HepG2 (cell line): Measurements from ENCODE around the gene FAM118B. TPM values are rescaled to one million over a fixed set of nuclear protein-coding genes. Genes with fewer than 3 reads are reported as not detected.
A peak's percentile ranks its signal among the peaks of the same experiment; 100 is the strongest.

Source experiments
- ATAC-seq: fragments of 200-7000 bp; cut with Tn5 transposase; 3 replicates; pipeline ENCODE4 v1.9.1; 2020; ENCODE audit warnings: mild to moderate bottlenecking, moderate library complexity
- BruUV-seq: library from RNA; stranded (reverse); fragments of 400-500 nt; replicated peaks from 2 replicates; lab custom pipeline; 2021; lab: Mats Ljungman, UMichigan
- CTCF ChIA-PET: fragments of 300-600 bp; formaldehyde crosslinking; extraction: SDS; loops from one replicate; lab custom pipeline; 2021; ENCODE audit warnings: low total read pairs, inconsistent platforms, low intra/inter-chr PET ratio; lab: Yijun Ruan, JAX
- POLR2A ChIA-PET: fragments of 350-600 bp; sonication (Branson Sonifier 250); formaldehyde crosslinking; loops from one replicate; lab custom pipeline; 2020; ENCODE audit warnings: antibody characterized with exemption, inconsistent platforms; lab: Yijun Ruan, JAX
- DNase-seq: peaks from one replicate; pipeline ENCODE4 v3.0.0-alpha.2; 2015; ENCODE audit warnings: low spot score
- FAIRE-seq: peaks from 3 replicates; lab custom pipeline; 2011; peaks lifted over from hg19 to GRCh38; lab: Jason Lieb, UNC
- H2AFZ ChIP-seq: one replicate; pipeline ENCODE4 v1.6.1; 2011; ENCODE audit warnings: low read length, inconsistent platforms
- H3K27ac ChIP-seq: fragments of 300-600 bp; 3 replicates; pipeline ENCODE4 v1.8.0; 2011; ENCODE audit warnings: mixed run types, mild to moderate bottlenecking, mixed read lengths, low read length, inconsistent platforms; ENCODE audit not compliant: insufficient read depth; ENCODE audit errors: extremely low read length
- H3K27me3 ChIP-seq, 2 experiments: fragments of 200-600 bp in 1 of 2; 2 replicates in 1 of 2; 3 replicates in 1 of 2; pipeline versions ENCODE4 v1.6.0 to v1.8.0; 2011; ENCODE audit warnings: low read length in 2 of 2, mild to moderate bottlenecking in 2 of 2, moderate library complexity in 2 of 2, inconsistent platforms in 1 of 2; ENCODE audit not compliant: insufficient read depth in 2 of 2, control insufficient read depth in 1 of 2
- H3K36me3 ChIP-seq, 2 experiments: fragments of 200-600 bp in 1 of 2; replicated peaks in 1 of 2; 2 replicates in 1 of 2; 3 replicates in 1 of 2; pipeline versions ENCODE4 v1.5.1 to v1.8.0; 2011; ENCODE audit warnings: low read length in 2 of 2, inconsistent platforms in 1 of 2; ENCODE audit not compliant: insufficient read depth in 2 of 2, control insufficient read depth in 1 of 2
- H3K4me1 ChIP-seq: 2 replicates; pipeline ENCODE4 v1.5.1; 2012; ENCODE audit warnings: low read length, inconsistent platforms; ENCODE audit not compliant: insufficient read depth
- H3K4me2 ChIP-seq: 2 replicates; pipeline ENCODE4 v1.6.0; 2011; ENCODE audit warnings: low read depth, low read length, inconsistent platforms
- H3K4me3 ChIP-seq, 3 experiments: fragments of 200-600 bp in 1 of 3; sonication (generic), shearing (Covaris generic) in 1 of 3; replicated peaks in 1 of 3; 2 replicates each; pipeline ENCODE4 v1.5.1; 2011 to 2016; ENCODE audit warnings: low read length in 3 of 3, inconsistent platforms in 2 of 3, low read depth in 2 of 3, mild to moderate bottlenecking in 2 of 3, control low read depth in 1 of 3, mixed read lengths in 1 of 3; ENCODE audit not compliant: insufficient read depth in 1 of 3
- H3K79me2 ChIP-seq: one replicate; pipeline ENCODE4 v1.6.1; 2011; ENCODE audit warnings: low read length, inconsistent platforms; ENCODE audit not compliant: insufficient read depth
- H3K9ac ChIP-seq: 2 replicates; pipeline ENCODE4 v1.6.0; 2011; ENCODE audit warnings: mild to moderate bottlenecking, low read depth, low read length, inconsistent platforms; ENCODE audit not compliant: insufficient read depth
- H3K9me3 ChIP-seq: 2 replicates; pipeline ENCODE4 v1.5.1; 2012; ENCODE audit warnings: mild to moderate bottlenecking, low read length
- H4K20me1 ChIP-seq: 2 replicates; pipeline ENCODE4 v1.6.0; 2011; ENCODE audit warnings: inconsistent platforms, mild to moderate bottlenecking, low read length, moderate library complexity; ENCODE audit not compliant: insufficient read depth
- BCL3 ChIP-seq: sonication (generic); formaldehyde crosslinking; IDR thresholded peaks from 2 replicates; pipeline ENCODE4 v1.5.1; 2020; ENCODE audit warnings: mild to moderate bottlenecking, missing genetic modification reagents, moderate library complexity
- CTCF ChIP-seq: sonication (generic); formaldehyde crosslinking; IDR thresholded peaks from 2 replicates; pipeline ENCODE4 v1.5.0; 2020; ENCODE audit warnings: mild to moderate bottlenecking, missing genetic modification reagents, moderate library complexity
- DNMT3B ChIP-seq: conservative IDR thresholded peaks from 2 replicates; pipeline ENCODE4 v1.6.1; 2016; ENCODE audit warnings: missing biosample characterization, control low read depth
- GATAD2A ChIP-seq: IDR thresholded peaks from 2 replicates; pipeline ENCODE4 v1.6.1; 2016
- HNF4G ChIP-seq, 2 experiments: sonication (generic) in 1 of 2; formaldehyde crosslinking in 1 of 2; IDR thresholded peaks; 2 replicates each; pipeline versions ENCODE4 v1.4.0 to v1.6.1; 2011 to 2020; ENCODE audit warnings: borderline replicate concordance in 2 of 2, low read depth in 2 of 2, mild to moderate bottlenecking in 2 of 2, low read length in 1 of 2, missing genetic modification reagents in 1 of 2, moderate library complexity in 1 of 2
- KAT7 ChIP-seq: IDR thresholded peaks from 2 replicates; pipeline ENCODE4 v1.6.1; 2018; ENCODE audit warnings: borderline replicate concordance, missing compliant biosample characterization
- MAFK ChIP-seq, 2 experiments: IDR thresholded peaks in 1 of 2; conservative IDR thresholded peaks in 1 of 2; 2 replicates each; pipeline ENCODE4 v1.6.1; 2011; ENCODE audit warnings: improper control_type of control experiment in 2 of 2, low read length in 2 of 2
- ONECUT2 ChIP-seq: sonication (generic); formaldehyde crosslinking; IDR thresholded peaks from 2 replicates; pipeline ENCODE4 v1.4.0; 2020; ENCODE audit warnings: missing genetic modification reagents
- PHF20 ChIP-seq: sonication (generic); formaldehyde crosslinking; IDR thresholded peaks from 2 replicates; pipeline ENCODE4 v1.5.0; 2020; ENCODE audit warnings: mild to moderate bottlenecking, missing genetic modification reagents
- REPIN1 ChIP-seq: sonication (generic); formaldehyde crosslinking; IDR thresholded peaks from 2 replicates; pipeline ENCODE4 v1.8.0; 2022; ENCODE audit warnings: missing genetic modification reagents, low read depth, mild to moderate bottlenecking, borderline replicate concordance
- SMAD1 ChIP-seq: sonication (generic); formaldehyde crosslinking; IDR thresholded peaks from 2 replicates; pipeline ENCODE4 v1.4.0; 2020; ENCODE audit warnings: missing genetic modification reagents, low read depth, mild to moderate bottlenecking, borderline replicate concordance
- SRSF9 ChIP-seq: fragments of 200-400 bp; formaldehyde crosslinking; IDR thresholded peaks from 2 replicates; pipeline ENCODE4 v1.6.1; 2018; ENCODE audit warnings: borderline replicate concordance, mild to moderate bottlenecking, low read depth, low read length; ENCODE audit not compliant: insufficient read depth, poor library complexity, severe bottlenecking
- TFE3 ChIP-seq: IDR thresholded peaks from 2 replicates; pipeline ENCODE4 v1.6.1; 2016
- XBP1 ChIP-seq: sonication (generic); formaldehyde crosslinking; IDR thresholded peaks from 2 replicates; pipeline ENCODE4 v1.5.0; 2020; ENCODE audit warnings: missing genetic modification reagents
- ZNF260 ChIP-seq: sonication (generic); formaldehyde crosslinking; IDR thresholded peaks from 2 replicates; pipeline ENCODE4 v1.4.0; 2020; ENCODE audit warnings: missing genetic modification reagents, low read depth, mild to moderate bottlenecking, borderline replicate concordance
- ZNF263 ChIP-seq: sonication (generic); formaldehyde crosslinking; IDR thresholded peaks from 2 replicates; pipeline ENCODE4 v1.4.0; 2020; ENCODE audit warnings: missing genetic modification reagents
- ZNF354B ChIP-seq: sonication (generic); formaldehyde crosslinking; IDR thresholded peaks from 2 replicates; pipeline ENCODE4 v1.8.0; 2022; ENCODE audit warnings: mild to moderate bottlenecking, missing genetic modification reagents
- ZNF383 ChIP-seq: sonication (generic); formaldehyde crosslinking; IDR thresholded peaks from 2 replicates; pipeline ENCODE4 v1.4.0; 2020; ENCODE audit warnings: missing genetic modification reagents, mild to moderate bottlenecking, borderline replicate concordance
- ZNF713 ChIP-seq: sonication (generic); formaldehyde crosslinking; IDR thresholded peaks from 2 replicates; pipeline ENCODE4 v1.4.0; 2020; ENCODE audit warnings: mild to moderate bottlenecking, missing genetic modification reagents
- whole genome bisulfite sequencing: methylation state at CpG from one replicate; pipeline ENCODE4 v1.1.6; 2017; ENCODE audit warnings: low lambda C conversion rate; 5-methylcytosine and 5-hydroxymethylcytosine counted together
- in situ Hi-C: cut with HindIII; loops from 2 replicates; pipeline ENCODE4 v1.10.0; 2017; ENCODE audit warnings: low pct_unique_long_range_greater_than_20kb; ENCODE audit not compliant: extremely low pct_ligation_motif_present
- intact Hi-C: fragments of 100-400 bp; cut with micrococcal nuclease; formaldehyde crosslinking; loops from one replicate; pipeline ENCODE4 v1.10.0; 2022; ENCODE audit not compliant: unreplicated experiment
- polyA plus RNA-seq, 8 experiments: library from polyadenylated mRNA; depleted of rRNA in 3 of 8; stranded (reverse) in 7 of 8; unstranded in 1 of 8; fragments of >200 nt; fragmentation: Illumina TruSeq in 4 of 8; extraction: Trizol in 4 of 8; gene quantifications; 2 replicates each; pipeline versions ENCODE4 v1.2.1 to v1.2.3, GENCODE V29; 2011 to 2016; ENCODE audit warnings: low read depth in 4 of 8, missing spikeins in 1 of 8, mixed read lengths in 1 of 8; ENCODE audit not compliant: insufficient read depth in 1 of 8
- total RNA-seq, 5 experiments: library from RNA; depleted of rRNA; stranded (reverse); fragments of >200 nt; fragmentation: Illumina TruSeq; extraction: Trizol; gene quantifications; 2 replicates each; pipeline ENCODE4 v1.2.3, GENCODE V29; 2016; ENCODE audit warnings: low read depth in 1 of 5

Gene FAM118B
- total and polyA plus RNA-seq, 2 of the 13 experiments (the other 11 are each of a cell fraction or from before 2014, with no cell fraction given) = 10.2 to 25.7 TPM

- FAIRE-seq = peak; percentile 66
- ChIA-PET CTCF (no interaction called here), POLR2A (interaction anchor here (0.9 to 7.7 kb wide), 4 partner anchors 22 to 71 kb away, joined by 3 to 87 read pairs (median 28); no protein-coding TSS in a partner anchor)
- Histone ChIP-seq H3K27ac (peak overlapping the region; percentile 94), H3K4me3 (no peak overlapping the region), H4K20me1 (no peaks in the 10 kb centered on the region), H3K27me3 (no peaks in the 10 kb centered on the region), H3K4me1 (peaks cover 90% of the 10 kb centered on the region), H3K9me3 (no peaks in the 10 kb centered on the region), H3K79me2 (no peaks in the 10 kb centered on the region), H3K36me3 (no peaks in the 10 kb centered on the region), H2AFZ (no peak overlapping the region), H3K9ac (peak overlapping the region; percentile 70; the same call in 1 of the 2 replicates), H3K4me2 (peak overlapping the region; percentile 85)
- 25% methylated on average over 24 of the region's 26 CpGs for WGBS
- ATAC-seq = peak; percentile 27
- DNase-seq = peak; percentile 61
- in situ Hi-C loops (loop anchor here (5.0 kb wide), 1 partner anchor 263 kb away; no protein-coding TSS in a partner anchor), intact Hi-C loops (loop anchor here (1.0 to 2.0 kb wide), 2 partner anchors 38 to 123 kb away; partner anchors contain the start of gene CDON)
- no TSS peak for BruUV-seq
- TF ChIP-seq TFE3 (CRISPR knock-in tag) (no peak), ONECUT2 (CRISPR knock-in tag) (no peak), REPIN1 (CRISPR knock-in tag) (no peak), ZNF263 (CRISPR knock-in tag) (no peak), XBP1 (CRISPR knock-in tag) (no peak), DNMT3B (CRISPR knock-in tag) (no peak), CTCF (CRISPR knock-in tag) (no peak), SMAD1 (CRISPR knock-in tag) (no peak), GATAD2A (CRISPR knock-in tag) (0 out of 2 replicates have a peak, but pooled peaks have one; percentile 20), MAFK (conservative IDR thresholded peaks at IDR 0.05 in 1 of 2, IDR thresholded peaks at IDR 0.05 in 1 of 2; ENCODE audit: low read length in 2 of 2) (no peak), BCL3 (CRISPR knock-in tag) (no peak), ZNF354B (no peak), HNF4G (IDR thresholded peaks at IDR 0.05; ENCODE audit: borderline replicate concordance, low read depth, low read length) (peak; percentile 62; the same call in 1 of the 2 replicates), HNF4G (CRISPR knock-in tag; IDR thresholded peaks at IDR 0.05; ENCODE audit: borderline replicate concordance, low read depth) (0 out of 2 replicates have a peak, but pooled peaks have one; percentile 39), ZNF713 (CRISPR knock-in tag) (no peak), SRSF9 (no peak), ZNF260 (CRISPR knock-in tag) (no peak), PHF20 (CRISPR knock-in tag) (no peak), KAT7 (no peak), ZNF383 (no peak)
Measured at GRCh38 chr11:126185259-126186024, 26.1 kb upstream of the FAM118B start.
